ENCODE data around the gene ATP4A.
A peak's percentile ranks its signal among the peaks of the same experiment; 100 is the strongest.
"Not testable (repeated sequence)": the region's sequence is repeated elsewhere in the genome, so short reads cannot be mapped to it uniquely, and the experiment has no call there.

The ATP4A gene

DNA sequence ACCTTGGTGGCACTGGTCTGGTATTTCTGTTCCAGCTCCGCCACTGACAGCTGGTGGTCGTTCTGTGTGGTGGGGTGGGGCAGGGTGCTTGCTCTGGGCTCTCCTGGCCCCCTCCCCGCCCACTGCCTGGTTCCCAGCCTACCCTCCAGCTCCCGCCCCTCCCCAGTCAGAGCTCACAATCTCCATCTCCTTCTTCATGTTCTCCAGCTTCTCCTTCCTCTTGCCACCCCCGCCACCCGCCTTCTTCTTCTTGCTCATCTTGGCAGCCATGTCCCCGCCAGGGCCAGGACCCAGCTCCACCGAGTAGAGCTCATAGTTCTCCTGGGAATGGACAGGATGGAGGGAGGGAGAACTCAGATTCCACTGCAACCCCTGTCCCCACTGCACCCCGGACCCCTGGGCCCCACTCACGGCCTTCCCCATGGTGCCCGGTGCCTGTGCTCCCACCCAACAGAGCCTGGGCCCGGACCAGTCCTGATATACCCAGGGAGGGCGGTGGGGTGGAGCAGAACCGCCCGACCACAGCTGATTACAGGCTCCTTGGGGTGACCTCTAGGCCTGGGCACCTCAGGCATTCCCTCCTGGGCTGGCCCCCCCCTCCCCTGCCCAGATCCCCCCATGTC is at the start of gene ATP4A:
TSS of gene ATP4A (minus strand) at position 452 of the 623 bp plus-strand sequence. CDS start at position 423, 29 bp downstream.
- no peak within 1 kb of the TSS for H3K4me3 ChIP-seq (ENCODE audit: low read depth, low read length)
- TF ChIP-seq, protein P1, sequence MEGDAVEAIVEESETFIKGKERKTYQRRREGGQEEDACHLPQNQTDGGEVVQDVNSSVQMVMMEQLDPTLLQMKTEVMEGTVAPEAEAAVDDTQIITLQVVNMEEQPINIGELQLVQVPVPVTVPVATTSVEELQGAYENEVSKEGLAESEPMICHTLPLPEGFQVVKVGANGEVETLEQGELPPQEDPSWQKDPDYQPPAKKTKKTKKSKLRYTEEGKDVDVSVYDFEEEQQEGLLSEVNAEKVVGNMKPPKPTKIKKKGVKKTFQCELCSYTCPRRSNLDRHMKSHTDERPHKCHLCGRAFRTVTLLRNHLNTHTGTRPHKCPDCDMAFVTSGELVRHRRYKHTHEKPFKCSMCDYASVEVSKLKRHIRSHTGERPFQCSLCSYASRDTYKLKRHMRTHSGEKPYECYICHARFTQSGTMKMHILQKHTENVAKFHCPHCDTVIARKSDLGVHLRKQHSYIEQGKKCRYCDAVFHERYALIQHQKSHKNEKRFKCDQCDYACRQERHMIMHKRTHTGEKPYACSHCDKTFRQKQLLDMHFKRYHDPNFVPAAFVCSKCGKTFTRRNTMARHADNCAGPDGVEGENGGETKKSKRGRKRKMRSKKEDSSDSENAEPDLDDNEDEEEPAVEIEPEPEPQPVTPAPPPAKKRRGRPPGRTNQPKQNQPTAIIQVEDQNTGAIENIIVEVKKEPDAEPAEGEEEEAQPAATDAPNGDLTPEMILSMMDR (IDR thresholded peaks at IDR 0.05; ENCODE audit: low read depth, low read length): no peak

DNA sequence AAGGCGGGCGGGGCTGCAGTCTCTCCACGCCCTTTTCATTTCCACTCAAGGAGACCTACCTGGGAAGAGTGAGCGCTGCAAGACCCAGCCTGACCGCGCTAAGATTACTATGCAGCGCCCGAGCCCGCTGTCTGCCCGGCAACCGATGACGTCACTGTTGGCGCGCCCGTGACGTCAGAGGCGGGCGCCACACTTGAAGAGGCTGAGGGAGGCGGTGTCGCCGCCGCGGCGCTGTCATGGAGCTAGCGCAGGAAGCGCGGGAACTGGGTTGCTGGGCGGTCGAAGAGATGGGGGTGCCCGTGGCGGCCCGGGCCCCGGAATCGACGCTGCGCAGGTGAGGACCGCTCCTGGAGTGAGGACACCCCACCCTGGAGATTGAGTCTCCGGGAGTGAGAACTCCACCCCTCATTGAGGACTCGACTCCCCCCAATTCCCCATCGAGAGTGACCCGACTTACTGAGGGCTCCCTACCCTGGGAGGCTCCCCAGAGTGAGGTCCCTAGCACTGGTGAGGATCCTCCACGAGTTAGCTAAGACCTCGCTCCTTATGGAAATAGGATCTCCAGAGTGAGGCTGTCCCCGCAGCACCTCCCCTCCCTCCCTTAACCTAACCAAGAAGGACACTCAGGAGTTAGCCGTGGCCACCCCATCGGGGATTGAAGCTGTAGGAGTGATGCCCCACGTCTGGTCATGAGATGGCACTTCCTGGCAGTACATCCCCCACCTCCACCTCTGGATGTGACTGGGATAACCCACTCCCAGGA is 49.3 kb upstream of the ATP4A start, which contains the start of gene HAUS5:
TSS of gene HAUS5 (plus strand) at position 177 of the 763 bp plus-strand sequence. CDS start at position 237, 60 bp downstream.
- TF ChIP-seq, protein P1 (IDR thresholded peaks at IDR 0.05; ENCODE audit: low read depth, low read length): no peak
- peak within 1 kb of the TSS; percentile 63 for H3K4me3 ChIP-seq (ENCODE audit: low read depth, low read length)

DNA sequence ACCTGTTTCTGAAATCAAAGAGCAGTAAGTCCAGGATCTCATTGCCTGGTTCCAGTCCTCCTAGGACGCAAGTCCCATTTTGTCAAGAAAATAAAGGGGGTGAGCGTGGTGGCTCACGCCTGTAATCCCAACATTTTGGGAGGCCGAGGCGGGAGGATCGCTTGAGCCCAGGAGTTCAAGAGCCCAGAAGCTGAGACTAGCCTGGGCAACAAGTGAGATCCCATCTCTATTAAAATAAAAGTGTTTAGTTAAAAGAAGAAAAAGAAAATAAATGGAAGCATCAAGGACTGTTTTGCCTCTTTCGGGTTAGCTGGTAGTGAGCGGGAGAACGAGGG is 48.7 kb upstream of the ATP4A start:
- peak overlapping the region; percentile 63 for H3K4me3 ChIP-seq (ENCODE audit: low read depth, low read length)
- TF ChIP-seq, protein P1 (IDR thresholded peaks at IDR 0.05; ENCODE audit: low read depth, low read length): no peak

DNA sequence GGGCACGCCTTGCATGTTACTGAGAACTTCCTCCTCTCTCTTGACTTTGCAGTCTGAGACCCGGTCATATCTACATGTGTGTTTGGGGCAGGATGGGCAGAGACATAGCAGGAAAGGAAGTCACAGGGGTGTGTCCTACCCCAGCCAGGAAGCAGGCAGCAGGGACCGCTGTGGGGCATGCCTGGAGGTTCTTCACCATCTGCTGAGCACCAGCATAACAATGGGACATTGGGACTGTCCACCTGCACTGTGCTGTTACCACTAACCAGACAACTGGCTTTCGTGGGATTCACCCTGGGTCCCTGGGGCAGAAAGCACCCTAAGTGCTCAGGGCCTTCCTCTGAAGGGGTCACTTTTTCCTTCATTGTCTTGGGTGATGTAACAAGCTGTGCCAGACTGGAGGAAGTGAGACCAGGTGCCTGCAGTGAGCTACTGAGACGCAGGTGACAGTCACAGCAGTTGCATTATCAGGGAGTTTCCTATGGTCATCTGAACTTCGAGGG is 46.4 kb upstream of the ATP4A start:
- TF ChIP-seq, protein P1 (IDR thresholded peaks at IDR 0.05; ENCODE audit: low read depth, low read length): no peak
- H3K4me3 ChIP-seq (ENCODE audit: low read depth, low read length): no peak overlapping the region

DNA sequence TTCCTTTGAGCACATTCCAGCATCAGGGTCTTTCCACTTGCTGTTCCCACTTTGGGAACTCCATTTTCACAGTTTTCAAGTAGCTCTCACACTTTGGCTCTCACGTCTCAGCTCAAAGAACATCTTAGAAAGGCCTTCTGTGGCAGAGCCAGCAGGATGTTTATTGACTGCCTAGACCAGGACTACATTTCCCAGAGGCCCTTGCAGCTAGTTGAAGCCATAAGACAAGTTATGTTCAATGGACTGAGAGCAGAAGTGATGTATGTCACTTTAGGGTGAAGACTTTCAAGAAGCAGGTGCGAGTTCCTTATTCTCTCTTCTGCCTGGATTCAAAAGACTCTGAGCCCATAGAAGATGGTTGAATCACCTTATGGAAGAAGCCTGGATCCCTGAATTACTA is 44.8 kb upstream of the ATP4A start:
- H3K4me3 ChIP-seq (ENCODE audit: low read depth, low read length): no peak overlapping the region
- TF ChIP-seq, protein P1 (IDR thresholded peaks at IDR 0.05; ENCODE audit: low read depth, low read length): no peak

DNA sequence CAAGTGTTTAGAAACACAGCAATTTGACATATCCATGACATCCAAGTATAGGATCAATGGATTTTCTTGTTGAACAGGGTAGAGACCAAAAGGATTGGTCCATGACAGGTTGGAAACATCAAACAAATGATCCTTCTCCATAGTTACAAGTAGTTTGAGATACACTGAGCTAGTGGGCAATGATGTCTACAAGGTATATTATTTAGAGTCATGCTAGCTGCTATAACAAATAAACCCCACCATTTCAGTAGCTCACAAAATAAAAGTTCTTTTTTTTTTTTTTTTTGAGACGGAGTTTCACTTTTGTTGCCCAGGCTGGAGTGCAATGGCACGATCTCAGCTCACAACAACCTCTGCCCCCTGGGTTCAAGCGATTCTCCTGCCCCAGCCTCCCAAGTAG is 44.2 kb upstream of the ATP4A start:
- TF ChIP-seq, protein P1 (IDR thresholded peaks at IDR 0.05; ENCODE audit: low read depth, low read length): no peak
- no peak overlapping the region for H3K4me3 ChIP-seq (ENCODE audit: low read depth, low read length)

DNA sequence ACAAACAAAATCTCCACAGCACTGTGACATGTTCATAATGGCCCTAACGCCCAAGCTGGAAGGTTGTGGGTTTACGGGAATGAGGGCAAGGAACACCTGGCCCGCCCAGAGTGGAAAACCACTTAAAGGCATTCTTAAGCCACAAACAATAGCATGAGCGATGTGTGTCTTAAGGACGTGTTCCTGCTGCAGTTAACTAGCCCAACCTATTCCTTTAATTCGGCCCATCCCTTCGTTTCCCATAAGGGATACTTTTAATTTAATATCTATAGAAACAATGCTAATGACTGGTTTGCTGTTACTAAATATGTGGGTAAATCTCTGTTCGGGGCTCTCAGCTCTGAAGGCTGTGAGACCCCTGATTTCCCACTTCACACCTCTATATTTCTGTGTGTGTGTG is 43.7 kb upstream of the ATP4A start:
- H3K4me3 ChIP-seq (ENCODE audit: low read depth, low read length): not testable (repeated sequence)

DNA sequence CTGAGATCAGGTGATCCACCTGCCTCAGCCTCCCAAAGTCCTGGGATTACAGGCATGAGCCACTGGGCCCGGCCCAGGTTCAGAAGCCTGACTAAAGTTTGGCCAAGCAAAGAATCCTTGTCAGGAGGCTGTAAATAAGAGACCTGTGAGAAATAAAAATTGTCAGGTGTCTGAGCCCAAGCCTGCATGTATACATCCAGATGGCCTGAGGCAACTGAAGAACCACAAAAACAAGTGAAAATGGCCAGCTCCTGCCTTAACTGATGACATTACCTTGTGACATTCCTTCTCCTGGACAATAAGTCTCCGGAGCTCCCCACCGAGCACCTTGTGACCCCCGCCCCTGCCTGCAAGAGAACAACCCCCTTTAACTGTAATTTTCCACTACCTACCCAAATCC is 41.0 kb upstream of the ATP4A start:
- not testable (repeated sequence) for H3K4me3 ChIP-seq (ENCODE audit: low read depth, low read length)

Measured in WI38 (cell line).